ENCODE results near the gene FITM1.

FITM1 gene

GRCh38 chr14:24162093-24162492 is 31.6 kb downstream of the FITM1 start:
- TF ChIP-seq CREB1 (IDR thresholded peaks at IDR 0.05; ENCODE audit: low read depth): no peak
- no peak for TF ChIP-seq YY1 (IDR thresholded peaks at IDR 0.05; ENCODE audit: low read depth)
- TF ChIP-seq ZBTB7A (IDR thresholded peaks at IDR 0.05; ENCODE audit: low read depth): no peak
- no peak for TF ChIP-seq USF1 (IDR thresholded peaks at IDR 0.05)
- TF ChIP-seq TEAD4 (IDR thresholded peaks at IDR 0.05): no peak
- no peak for TF ChIP-seq TCF12 (IDR thresholded peaks at IDR 0.05; ENCODE audit: low read depth)
- TF ChIP-seq EP300 (IDR thresholded peaks at IDR 0.05; ENCODE audit: borderline replicate concordance): no peak
- TF ChIP-seq CEBPB (IDR thresholded peaks at IDR 0.05): no peak
- TF ChIP-seq REST (IDR thresholded peaks at IDR 0.05; ENCODE audit: low read depth): no peak
- TF ChIP-seq EGR1 (IDR thresholded peaks at IDR 0.05): no peak
- no peak for TF ChIP-seq TAF1 (IDR thresholded peaks at IDR 0.05; ENCODE audit: low read depth)
- no peak for TF ChIP-seq NFIC (IDR thresholded peaks at IDR 0.05)
- no peak for TF ChIP-seq RAD21 (IDR thresholded peaks at IDR 0.05; ENCODE audit: low read depth)
- no peak for TF ChIP-seq MAX (IDR thresholded peaks at IDR 0.05)
- TF ChIP-seq FOXM1 (IDR thresholded peaks at IDR 0.05; ENCODE audit: borderline replicate concordance, low read depth): no peak

GRCh38 chr14:24164518-24164991 is 34.1 kb downstream of the FITM1 start:
- TF ChIP-seq NFIC (IDR thresholded peaks at IDR 0.05): no peak
- TF ChIP-seq TAF1 (IDR thresholded peaks at IDR 0.05; ENCODE audit: low read depth): no peak
- TF ChIP-seq CREB1 (IDR thresholded peaks at IDR 0.05; ENCODE audit: low read depth): no peak
- TF ChIP-seq TCF12 (IDR thresholded peaks at IDR 0.05; ENCODE audit: low read depth): no peak
- TF ChIP-seq REST (IDR thresholded peaks at IDR 0.05; ENCODE audit: low read depth): no peak
- no peak for TF ChIP-seq TEAD4 (IDR thresholded peaks at IDR 0.05)
- TF ChIP-seq ZBTB7A (IDR thresholded peaks at IDR 0.05; ENCODE audit: low read depth): no peak
- TF ChIP-seq FOXM1 (IDR thresholded peaks at IDR 0.05; ENCODE audit: borderline replicate concordance, low read depth): no peak
- TF ChIP-seq RAD21 (IDR thresholded peaks at IDR 0.05; ENCODE audit: low read depth): no peak
- TF ChIP-seq EP300 (IDR thresholded peaks at IDR 0.05; ENCODE audit: borderline replicate concordance): no peak
- no peak for TF ChIP-seq USF1 (IDR thresholded peaks at IDR 0.05)
- TF ChIP-seq YY1 (IDR thresholded peaks at IDR 0.05; ENCODE audit: low read depth): no peak
- no peak for TF ChIP-seq CEBPB (IDR thresholded peaks at IDR 0.05)
- TF ChIP-seq EGR1 (IDR thresholded peaks at IDR 0.05): no peak
- TF ChIP-seq MAX (IDR thresholded peaks at IDR 0.05): no peak

- no peak for TF ChIP-seq RAD21 (IDR thresholded peaks at IDR 0.05; ENCODE audit: low read depth)
Observed at GRCh38 chr14:24165785-24166184, 35.3 kb downstream of the FITM1 start.

GRCh38 chr14:24167469-24168114 is 37.1 kb downstream of the FITM1 start:
- no peak for TF ChIP-seq CREB1 (IDR thresholded peaks at IDR 0.05; ENCODE audit: low read depth)
- no peak for TF ChIP-seq EGR1 (IDR thresholded peaks at IDR 0.05)
- TF ChIP-seq FOXM1 (IDR thresholded peaks at IDR 0.05; ENCODE audit: borderline replicate concordance, low read depth): no peak
- TF ChIP-seq USF1 (IDR thresholded peaks at IDR 0.05): no peak
- no peak for TF ChIP-seq EP300 (IDR thresholded peaks at IDR 0.05; ENCODE audit: borderline replicate concordance)
- no peak for TF ChIP-seq TCF12 (IDR thresholded peaks at IDR 0.05; ENCODE audit: low read depth)
- TF ChIP-seq CEBPB (IDR thresholded peaks at IDR 0.05): no peak
- TF ChIP-seq TAF1 (IDR thresholded peaks at IDR 0.05; ENCODE audit: low read depth): no peak
- TF ChIP-seq TEAD4 (IDR thresholded peaks at IDR 0.05): no peak
- no peak for TF ChIP-seq NFIC (IDR thresholded peaks at IDR 0.05)
- TF ChIP-seq YY1 (IDR thresholded peaks at IDR 0.05; ENCODE audit: low read depth): no peak
- no peak for TF ChIP-seq ZBTB7A (IDR thresholded peaks at IDR 0.05; ENCODE audit: low read depth)
- TF ChIP-seq RAD21 (IDR thresholded peaks at IDR 0.05; ENCODE audit: low read depth): no peak
- no peak for TF ChIP-seq REST (IDR thresholded peaks at IDR 0.05; ENCODE audit: low read depth)
- no peak for TF ChIP-seq MAX (IDR thresholded peaks at IDR 0.05)

All from Ishikawa (cell line).